ENCODE data around the gene NDUFS2. TPM values are rescaled to one million over a fixed set of nuclear protein-coding genes. Genes with fewer than 3 reads are reported as not detected.

NDUFS2 gene
- total and polyA plus RNA-seq, 10 of the 15 experiments (the other 5 are each of a cell fraction or from before 2014, with no cell fraction given) = 66.5 to 215 (median 148) TPM

DNA sequence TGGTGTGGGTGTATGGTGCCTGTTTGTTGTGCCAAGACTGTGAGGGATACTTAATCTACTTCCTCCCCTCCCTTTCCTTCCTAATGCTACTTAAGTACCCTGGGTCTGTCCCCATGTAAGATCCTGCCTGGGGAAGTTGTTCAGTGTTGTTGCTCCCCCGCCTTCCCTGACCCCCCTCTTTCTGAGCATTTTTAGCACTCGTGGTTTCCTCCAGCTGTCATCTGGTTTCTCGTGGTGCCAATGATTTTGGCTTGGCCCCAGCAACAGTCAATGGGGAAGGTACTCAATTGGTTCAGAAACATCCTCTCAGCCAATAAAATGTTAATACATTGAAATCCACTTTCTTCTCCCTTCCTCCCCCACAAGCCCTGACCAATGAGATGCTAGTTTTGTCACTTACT is 16.9 kb upstream of the NDUFS2 start (continued):
- TF ChIP-seq FOXK2 (IDR thresholded peaks at IDR 0.05) = peak; percentile 85; the same call in 1 of the 2 replicates
- peak in 1 of 2 experiments; percentile 65; a peak in 2 of 3 replicates for TF ChIP-seq EGR1 (IDR thresholded peaks at IDR 0.05; ENCODE audit: borderline replicate concordance in 1 of 2, low read depth in 2 of 2, low read length in 2 of 2)
- TF ChIP-seq POU2F2 (IDR thresholded peaks at IDR 0.05; ENCODE audit: borderline replicate concordance, low read depth, low read length) = 0 out of 3 replicates have a peak, but pooled peaks have one; percentile 24
- TF ChIP-seq EED (IDR thresholded peaks at IDR 0.05; ENCODE audit: low read depth) = peak; percentile 80
- TF ChIP-seq SIN3A (IDR thresholded peaks at IDR 0.05; ENCODE audit: low read depth, low read length) = no peak
- peak; percentile 96 for TF ChIP-seq RUNX3 (IDR thresholded peaks at IDR 0.05; ENCODE audit: low read length)
- no peak for TF ChIP-seq TARDBP (IDR thresholded peaks at IDR 0.05; ENCODE audit: borderline replicate concordance)
- no peak for TF ChIP-seq NR2C2 (IDR thresholded peaks at IDR 0.05; ENCODE audit: borderline replicate concordance, control insufficient read depth, insufficient read length, low read depth)

DNA sequence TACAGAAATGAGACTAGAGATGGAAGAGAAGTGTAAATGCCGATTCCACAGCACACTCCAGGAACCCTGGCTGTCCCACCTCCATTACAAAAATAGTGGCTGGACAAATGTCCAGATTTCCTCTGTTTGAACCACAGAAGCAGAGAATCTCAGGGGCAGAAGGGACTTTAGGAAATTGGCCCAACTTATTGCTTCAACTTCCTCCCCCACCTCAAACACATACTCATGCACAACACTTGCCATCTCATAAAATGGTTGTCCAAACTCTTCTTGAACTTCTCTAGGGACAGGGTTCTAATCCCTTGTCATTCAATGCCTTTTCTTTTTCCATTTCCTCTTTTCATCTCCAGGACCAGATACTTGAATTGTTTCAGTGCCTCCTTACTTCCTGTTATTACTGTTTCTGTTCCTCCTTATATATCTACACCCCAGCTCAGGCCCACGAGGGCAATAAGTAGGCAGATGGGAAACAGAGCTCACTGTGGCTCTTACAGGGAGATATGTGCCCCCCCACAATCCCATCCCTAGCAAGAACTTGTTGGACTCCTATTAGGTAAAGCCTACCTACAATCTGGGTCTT is 16.3 kb upstream of the NDUFS2 start:
- Histone ChIP-seq H4K20me1 (ENCODE audit: control insufficient read depth, insufficient read depth) (no peaks in the 10 kb centered on the region), H3K27me3 (replicated peaks in 1 of 2; ENCODE audit: control insufficient read depth in 2 of 2, insufficient read depth in 2 of 2, low read length in 1 of 2) (no peaks in the 10 kb centered on the region), H3K27ac (ENCODE audit: control insufficient read depth, insufficient read depth) (peak overlapping the region; percentile 97), H3K4me3 (peak overlapping the region; percentile 11; the same call in 1 of the 2 replicates), H3K9me3 (replicated peaks; ENCODE audit: control insufficient read depth, insufficient read depth, low read length) (no peaks in the 10 kb centered on the region), H3K79me2 (ENCODE audit: control insufficient read depth, insufficient read depth, low read length) (peaks cover 14% of the 10 kb centered on the region), H3K4me1 (ENCODE audit: control insufficient read depth, insufficient read depth, low read length) (peaks cover 54% of the 10 kb centered on the region), H3K9ac (ENCODE audit: control insufficient read depth, insufficient read depth, low read length) (peak overlapping the region; percentile 59), H3K36me3 (ENCODE audit: control insufficient read depth in 2 of 2, insufficient read depth in 2 of 2, low read length in 1 of 2) (no peaks in the 10 kb centered on the region), H2AFZ (ENCODE audit: control insufficient read depth, low read depth, low read length) (peak overlapping the region; percentile 49), H3K4me2 (ENCODE audit: control insufficient read depth, insufficient read depth) (peak overlapping the region; percentile 81)
- FAIRE-seq = peak; percentile 71
- intact Hi-C loops (cut with micrococcal nuclease; ENCODE audit: unreplicated experiment) = no loop called here
- DNase-seq (ENCODE audit: low read depth, low spot score) = peak; percentile 73
- 0% methylated on average over 2 of the region's 2 CpGs for WGBS (ENCODE audit: insufficient coverage, insufficient replicate concordance, low lambda C conversion rate, missing lambda C conversion rate)
- BruUV-seq (replicated peaks) = TSS peak; percentile 62
- CTCF ChIA-PET = interaction anchor here (1.0 to 4.5 kb wide), 11 partner anchors 9 to 196 kb away, joined by 3 to 30 read pairs (median 4); partner anchors contain the start of genes B4GALT3, NDUFS2, PPOX and TOMM40L
- ATAC-seq = peak; percentile 63
- RAD21 ChIA-PET (ENCODE audit: unreplicated experiment) = interaction anchor here (1.0 to 2.4 kb wide), 6 partner anchors 9 to 120 kb away, joined by 3 to 13 read pairs (median 8); partner anchors contain the start of genes NDUFS2 and TOMM40L
- POLR2A ChIA-PET = interaction anchor here (0.6 to 1.6 kb wide), 13 partner anchors 9 to 205 kb away, joined by 3 to 8 read pairs (median 4); partner anchors contain the start of genes B4GALT3, NDUFS2, PPOX and TOMM40L
- in situ Hi-C loops (cut with MboI) = no loop called here
- SMC1A ChIA-PET (ENCODE audit: uncharacterized antibody, unreplicated experiment) = interaction anchor here (0.6 to 3.0 kb wide), 12 partner anchors 8 to 1995 kb away, joined by 3 to 19 read pairs (median 5); partner anchors contain the start of genes B4GALT3, NDUFS2, PPOX and TOMM40L
- peak; percentile 49; the same call in 1 of the 2 replicates for TF ChIP-seq GATAD2B (conservative IDR thresholded peaks at IDR 0.05; ENCODE audit: low read depth)
- TF ChIP-seq SIN3A (IDR thresholded peaks at IDR 0.05; ENCODE audit: low read depth, low read length) = 0 out of 2 replicates have a peak, but pooled peaks have one; percentile 2
- 0 out of 2 replicates have a peak, but pooled peaks have one; percentile 40 for TF ChIP-seq IRF4 (IDR thresholded peaks at IDR 0.05; ENCODE audit: low read depth, low read length)
- TF ChIP-seq, protein P1, sequence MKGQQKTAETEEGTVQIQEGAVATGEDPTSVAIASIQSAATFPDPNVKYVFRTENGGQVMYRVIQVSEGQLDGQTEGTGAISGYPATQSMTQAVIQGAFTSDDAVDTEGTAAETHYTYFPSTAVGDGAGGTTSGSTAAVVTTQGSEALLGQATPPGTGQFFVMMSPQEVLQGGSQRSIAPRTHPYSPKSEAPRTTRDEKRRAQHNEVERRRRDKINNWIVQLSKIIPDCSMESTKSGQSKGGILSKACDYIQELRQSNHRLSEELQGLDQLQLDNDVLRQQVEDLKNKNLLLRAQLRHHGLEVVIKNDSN (IDR thresholded peaks at IDR 0.05; ENCODE audit: borderline replicate concordance, extremely low read length, insufficient read depth, low read depth, low read length) = no peak
- TF ChIP-seq IKZF2 (IDR thresholded peaks at IDR 0.05) = peak; percentile 88 to 90
- no peak for TF ChIP-seq NFYB (IDR thresholded peaks at IDR 0.05; ENCODE audit: insufficient read depth, low read depth, low read length)
- TF ChIP-seq SMAD5 (IDR thresholded peaks at IDR 0.05; ENCODE audit: low read depth) = no peak
- TF ChIP-seq PML (IDR thresholded peaks at IDR 0.05; ENCODE audit: low read length) = peak; percentile 62; the same call in 1 of the 2 replicates
- TF ChIP-seq, protein P2, sequence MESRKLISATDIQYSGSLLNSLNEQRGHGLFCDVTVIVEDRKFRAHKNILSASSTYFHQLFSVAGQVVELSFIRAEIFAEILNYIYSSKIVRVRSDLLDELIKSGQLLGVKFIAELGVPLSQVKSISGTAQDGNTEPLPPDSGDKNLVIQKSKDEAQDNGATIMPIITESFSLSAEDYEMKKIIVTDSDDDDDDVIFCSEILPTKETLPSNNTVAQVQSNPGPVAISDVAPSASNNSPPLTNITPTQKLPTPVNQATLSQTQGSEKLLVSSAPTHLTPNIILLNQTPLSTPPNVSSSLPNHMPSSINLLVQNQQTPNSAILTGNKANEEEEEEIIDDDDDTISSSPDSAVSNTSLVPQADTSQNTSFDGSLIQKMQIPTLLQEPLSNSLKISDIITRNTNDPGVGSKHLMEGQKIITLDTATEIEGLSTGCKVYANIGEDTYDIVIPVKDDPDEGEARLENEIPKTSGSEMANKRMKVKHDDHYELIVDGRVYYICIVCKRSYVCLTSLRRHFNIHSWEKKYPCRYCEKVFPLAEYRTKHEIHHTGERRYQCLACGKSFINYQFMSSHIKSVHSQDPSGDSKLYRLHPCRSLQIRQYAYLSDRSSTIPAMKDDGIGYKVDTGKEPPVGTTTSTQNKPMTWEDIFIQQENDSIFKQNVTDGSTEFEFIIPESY (IDR thresholded peaks at IDR 0.05) = no peak
- no peak for TF ChIP-seq RBBP5 (conservative IDR thresholded peaks at IDR 0.05)
- TF ChIP-seq CHD4 (IDR thresholded peaks at IDR 0.05) = no peak
